Endometrial microvascular endothelial cells (primary cell): ENCODE data around the gene SIM1. TPM values are rescaled to one million over a fixed set of nuclear protein-coding genes. Genes with fewer than 3 reads are reported as not detected.

Experiments used
- in situ Hi-C: cut with HindIII; loops from 2 replicates; pipeline ENCODE4 v1.10.0; 2017; ENCODE audit warnings: low sequenced_read_pairs, low pct_unique_long_range_greater_than_20kb; ENCODE audit errors: inconsistent ontology term
- total RNA-seq: library from RNA; depleted of rRNA; stranded (reverse); fragments of >200 nt; gene quantifications from one replicate; pipeline ENCODE4 v1.2.3, GENCODE V29; 2015; ENCODE audit errors: inconsistent ontology term

Gene SIM1
- total RNA-seq, 1 donor from 2014 or later = 0.19 TPM

- in situ Hi-C loops = loop anchor here (10.0 to 25.0 kb wide), 3 partner anchors 67 to 349 kb away; no protein-coding TSS in a partner anchor
Measured at GRCh38 chr6:100461278-100461916, 3.3 kb downstream of the SIM1 start.

GRCh38 chr6:100460650-100461204, 4.0 kb downstream of the SIM1 start:
- in situ Hi-C loops = loop anchor here (10.0 to 25.0 kb wide), 3 partner anchors 66 to 348 kb away; no protein-coding TSS in a partner anchor

- in situ Hi-C loops = loop anchor here (10.0 to 25.0 kb wide), 3 partner anchors 65 to 347 kb away; no protein-coding TSS in a partner anchor
Measured at GRCh38 chr6:100459592-100460184, 5.0 kb downstream of the SIM1 start.

GRCh38 chr6:100458841-100459591, 5.7 kb downstream of the SIM1 start:
- in situ Hi-C loops = loop anchor here (25.0 kb wide), 2 partner anchors 172 to 347 kb away; no protein-coding TSS in a partner anchor

GRCh38 chr6:100457311-100457990, 7.3 kb downstream of the SIM1 start:
- in situ Hi-C loops = loop anchor here (25.0 kb wide), 2 partner anchors 170 to 345 kb away; no protein-coding TSS in a partner anchor

DNA sequence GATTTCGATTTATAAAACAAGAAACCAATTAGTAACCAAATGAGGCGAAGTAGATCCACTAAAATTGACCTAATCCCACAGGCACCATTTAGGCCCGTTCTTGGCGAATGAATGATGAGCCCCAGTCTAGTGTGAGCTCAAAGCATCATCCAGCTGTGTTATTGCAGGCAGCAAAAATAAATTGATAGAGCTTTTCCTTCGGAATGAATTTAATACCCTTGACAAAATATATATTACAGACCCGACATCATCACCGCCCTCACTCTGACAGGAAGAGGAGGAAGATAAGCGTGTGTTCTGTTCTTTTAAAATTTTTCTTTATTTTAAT, 7.8 kb downstream of the SIM1 start:
- in situ Hi-C loops = loop anchor here (25.0 kb wide), 2 partner anchors 170 to 345 kb away; no protein-coding TSS in a partner anchor

GRCh38 chr6:100456141-100456907, 8.4 kb downstream of the SIM1 start:
- in situ Hi-C loops = loop anchor here (25.0 kb wide), 2 partner anchors 169 to 344 kb away; no protein-coding TSS in a partner anchor

DNA sequence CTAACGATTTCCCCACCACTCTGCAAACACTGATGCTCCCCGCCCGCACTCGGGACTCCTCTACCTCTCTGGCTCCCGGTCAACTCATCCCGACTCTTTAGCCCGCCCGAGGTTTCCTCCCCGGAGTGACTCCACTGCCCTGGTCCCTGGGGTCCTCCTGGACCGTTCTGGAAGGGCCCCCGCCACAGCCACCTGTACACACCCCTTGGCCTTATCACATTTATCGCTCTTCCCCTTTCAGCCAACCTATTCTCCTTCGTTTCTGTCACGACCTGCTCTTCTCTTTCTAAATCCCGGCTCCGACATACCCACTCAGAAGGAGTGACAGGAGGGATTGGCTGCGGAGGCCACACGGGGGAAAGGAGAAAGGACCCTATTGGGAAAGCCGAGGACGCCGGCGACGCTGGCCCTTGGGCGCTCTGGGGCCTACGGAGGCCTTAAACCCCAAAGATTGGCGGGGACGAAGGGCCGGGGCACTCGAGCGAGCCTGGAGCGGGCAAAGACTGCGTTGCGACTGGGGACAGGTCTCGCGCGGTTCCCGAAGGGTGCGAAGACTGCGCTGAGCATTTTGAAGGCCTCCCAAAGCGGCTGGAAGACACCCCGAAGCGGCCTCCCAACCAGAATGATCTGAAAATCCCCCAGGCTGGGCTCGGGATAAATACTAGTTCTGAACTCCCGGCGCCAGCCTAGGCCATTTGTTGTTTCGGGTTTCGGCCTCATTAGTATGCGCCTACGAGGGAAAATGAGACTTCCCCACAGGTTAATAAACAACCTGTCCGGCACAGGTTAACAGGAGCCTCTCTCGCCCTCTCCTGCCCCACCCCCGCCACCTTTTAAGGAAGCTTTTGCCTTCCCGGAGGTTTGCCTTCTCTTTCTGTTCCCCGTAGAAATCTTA, 9.2 kb downstream of the SIM1 start:
- in situ Hi-C loops = loop anchor here (25.0 kb wide), 2 partner anchors 168 to 343 kb away; no protein-coding TSS in a partner anchor

DNA sequence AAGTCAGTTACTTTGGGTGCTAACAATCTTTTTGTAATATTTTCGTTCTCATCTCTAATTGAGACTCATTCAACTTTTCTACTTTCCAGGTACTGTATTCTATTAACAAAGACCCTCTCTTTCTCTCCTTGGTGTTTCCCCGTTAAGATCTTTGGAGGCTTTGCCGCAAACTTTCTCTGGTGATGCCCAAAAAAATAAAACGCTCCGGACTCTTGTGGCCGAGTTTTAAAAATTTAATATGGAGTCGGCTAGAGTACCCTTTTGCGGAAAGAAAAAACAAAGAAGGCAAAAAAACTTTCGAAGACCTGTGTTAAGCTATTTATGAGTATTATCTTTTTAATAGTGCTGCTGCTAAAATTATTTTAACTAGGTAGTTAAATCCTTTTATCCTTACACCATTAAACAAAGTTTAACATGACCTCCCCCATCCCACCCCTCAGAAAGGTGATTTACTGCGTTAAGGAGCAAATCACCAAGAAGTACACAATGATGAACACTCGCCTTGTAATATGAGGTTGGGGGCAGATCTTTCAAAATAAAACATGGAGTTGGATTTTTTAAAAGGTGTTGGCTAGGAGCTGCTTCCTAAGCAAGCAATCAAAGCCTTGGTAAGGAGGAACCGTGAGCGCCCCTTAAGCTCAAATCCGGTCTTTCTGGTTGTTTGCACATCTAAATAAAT, 10.0 kb downstream of the SIM1 start:
- in situ Hi-C loops = loop anchor here (25.0 kb wide), 2 partner anchors 167 to 342 kb away; no protein-coding TSS in a partner anchor

DNA sequence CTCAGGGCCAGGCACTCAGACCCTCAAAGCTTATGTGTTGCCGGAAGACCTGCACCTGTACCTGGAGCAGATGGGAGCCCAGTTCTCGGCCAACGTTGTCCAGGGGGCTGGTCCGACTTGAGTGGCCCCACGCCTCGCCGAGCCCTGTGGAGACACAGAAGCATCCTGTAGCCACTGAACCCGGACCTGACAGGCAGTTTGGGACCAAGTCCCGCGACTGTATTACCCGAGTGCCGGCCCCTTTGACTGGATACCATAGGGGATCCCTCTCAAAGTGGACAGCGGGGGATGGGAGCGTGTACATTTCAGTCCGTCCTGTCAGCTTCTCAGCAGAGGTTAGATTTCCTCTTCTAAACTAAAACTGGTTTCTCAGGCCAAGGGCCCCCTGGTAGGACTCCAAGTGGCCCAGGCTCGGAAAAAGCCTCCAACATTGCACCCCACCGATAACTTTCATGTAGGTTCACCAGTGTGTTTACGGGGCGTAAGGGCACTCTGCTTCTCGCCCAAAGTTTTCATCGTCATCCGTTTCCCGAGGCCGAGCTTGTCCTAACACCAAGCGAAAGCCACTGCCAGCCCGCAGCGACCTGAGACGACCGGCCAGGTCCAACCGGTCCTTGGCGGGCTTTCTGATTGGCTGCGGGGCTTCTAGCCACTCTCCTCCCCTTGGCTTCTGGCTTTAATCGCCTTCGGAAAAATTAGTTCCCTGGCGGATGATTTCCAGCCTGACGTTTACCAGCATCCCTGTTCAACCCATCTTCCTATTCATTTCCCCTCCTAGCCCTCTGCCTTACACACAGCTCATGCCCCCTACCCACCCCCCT, 10.8 kb downstream of the SIM1 start:
- in situ Hi-C loops = loop anchor here (25.0 kb wide), 2 partner anchors 167 to 342 kb away; no protein-coding TSS in a partner anchor

GRCh38 chr6:100452998-100453397, 11.7 kb downstream of the SIM1 start:
- in situ Hi-C loops = loop anchor here (25.0 kb wide), 2 partner anchors 166 to 341 kb away; no protein-coding TSS in a partner anchor

- in situ Hi-C loops = loop anchor here (25.0 kb wide), 2 partner anchors 164 to 339 kb away; no protein-coding TSS in a partner anchor
Measured at GRCh38 chr6:100451577-100451976, 13.1 kb downstream of the SIM1 start.

DNA sequence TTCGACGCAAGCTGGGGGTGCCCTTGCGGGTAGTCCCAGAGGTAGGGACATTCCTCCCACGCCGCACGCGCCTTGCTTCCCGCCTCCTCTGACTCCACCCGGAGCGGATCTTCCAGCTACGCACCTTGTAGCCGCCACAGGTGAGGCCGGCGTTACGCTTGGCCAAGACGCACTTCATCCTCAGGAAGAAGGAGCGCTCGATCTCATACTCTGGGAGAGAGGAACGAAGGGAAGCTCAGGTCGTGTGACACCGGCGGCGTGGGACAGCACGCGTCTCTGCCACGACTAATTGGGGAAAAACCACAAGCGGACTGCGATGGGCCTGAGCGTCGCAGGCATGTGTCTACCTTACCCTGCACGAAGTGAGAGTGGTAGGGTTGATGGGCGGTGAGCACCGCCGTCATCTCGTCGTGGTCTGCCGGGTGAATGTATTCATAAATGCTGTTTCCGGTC, 15.5 kb downstream of the SIM1 start:
- in situ Hi-C loops = no loop called here

DNA sequence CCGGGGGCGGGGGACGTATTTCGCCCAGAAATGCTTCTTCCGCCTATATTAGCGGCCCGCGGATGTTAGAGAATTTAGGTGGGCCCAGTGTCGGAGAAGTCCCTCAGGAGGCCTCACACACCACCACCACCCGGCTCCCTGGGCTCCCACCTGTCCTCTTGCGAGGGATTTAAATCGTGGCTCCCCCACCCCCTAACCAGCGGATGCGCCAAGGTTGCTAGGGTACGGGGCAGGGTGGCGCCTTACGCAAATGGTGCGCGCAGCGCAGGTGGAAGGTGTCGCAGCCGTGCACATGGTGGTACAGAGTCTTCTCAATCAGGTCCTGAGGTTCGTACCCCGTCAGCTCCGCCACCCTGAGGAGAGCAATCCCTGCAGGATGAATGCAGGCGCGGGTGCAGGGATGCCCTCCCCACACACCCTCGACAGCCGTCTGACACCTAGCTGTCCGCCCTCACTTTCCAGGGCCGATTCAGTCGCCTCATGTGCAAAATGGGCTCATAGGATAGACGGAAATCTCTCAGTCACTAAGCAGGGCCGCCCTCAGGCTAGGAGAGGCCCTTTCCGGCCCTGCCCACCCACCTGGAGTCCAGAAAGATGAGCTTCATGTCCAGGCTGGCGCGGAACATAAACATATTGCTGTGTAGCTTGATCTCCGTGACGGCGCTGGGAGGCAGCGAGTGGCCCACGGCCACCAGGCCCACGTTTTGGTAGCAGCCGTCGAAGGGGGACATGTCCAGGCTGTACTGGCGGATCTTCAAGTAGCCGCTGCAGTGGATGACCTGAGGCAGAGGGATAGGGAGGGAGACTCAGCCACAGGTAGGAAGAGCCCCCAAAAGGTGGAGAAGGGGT, 16.6 kb downstream of the SIM1 start:
- in situ Hi-C loops = no loop called here
